Muscle of leg (tissue), 11 donors: Measurements from ENCODE around the gene RBMXL2. TPM values are rescaled to one million over a fixed set of nuclear protein-coding genes. Genes with fewer than 3 reads are reported as not detected.
A peak's percentile ranks its signal among the peaks of the same experiment; 100 is the strongest.

Experiments used
- DNase-seq: peaks from one replicate; pipeline ENCODE4 v3.0.0; 2013
- H3K27ac ChIP-seq: one replicate; pipeline ENCODE4 v1.5.1; 2013; ENCODE audit warnings: mild to moderate bottlenecking, low read length, control low read depth
- H3K27me3 ChIP-seq: one replicate; pipeline ENCODE4 v1.6.1; 2013; ENCODE audit warnings: low read length; ENCODE audit not compliant: control insufficient read depth, insufficient read depth
- H3K36me3 ChIP-seq: one replicate; pipeline ENCODE4 v1.6.1; 2013; ENCODE audit warnings: low read length; ENCODE audit not compliant: control insufficient read depth, insufficient read depth
- H3K4me1 ChIP-seq: one replicate; pipeline ENCODE4 v1.6.1; 2013; ENCODE audit warnings: low read length; ENCODE audit not compliant: control insufficient read depth, insufficient read depth
- H3K4me3 ChIP-seq: one replicate; pipeline ENCODE4 v1.5.1; 2013; ENCODE audit warnings: low read length, control low read depth
- H3K9me3 ChIP-seq: replicated peaks from 2 replicates; pipeline ENCODE4 v1.6.1; 2013; ENCODE audit warnings: low read depth, low read length; ENCODE audit not compliant: control insufficient read depth
- WGBS: methylation state at CpG from one replicate; pipeline ENCODE4 v1.1.5; 2013; ENCODE audit warnings: missing lambda C conversion rate; ENCODE audit not compliant: insufficient coverage; 5-methylcytosine and 5-hydroxymethylcytosine counted together
- polyA plus RNA-seq, 8 donors: library from polyadenylated mRNA; unstranded; fragments of 120-200 nt; gene quantifications; one replicate each; pipeline versions ENCODE4 v1.2.1 to v1.2.3, GENCODE V29; 2013; ENCODE audit warnings: inconsistent platforms in 1 of 8, low replicate concordance in 1 of 8; ENCODE audit not compliant: insufficient read length in 8 of 8, insufficient read depth in 1 of 8
- total RNA-seq: library from RNA; stranded (reverse); fragments of 120-200 nt; gene quantifications from one replicate; pipeline ENCODE4 v1.2.4, GENCODE V29; 2013

The RBMXL2 gene
- total and polyA plus RNA-seq, 9 donors, result 0.04 to 0.06 TPM; not detected in 7

DNA sequence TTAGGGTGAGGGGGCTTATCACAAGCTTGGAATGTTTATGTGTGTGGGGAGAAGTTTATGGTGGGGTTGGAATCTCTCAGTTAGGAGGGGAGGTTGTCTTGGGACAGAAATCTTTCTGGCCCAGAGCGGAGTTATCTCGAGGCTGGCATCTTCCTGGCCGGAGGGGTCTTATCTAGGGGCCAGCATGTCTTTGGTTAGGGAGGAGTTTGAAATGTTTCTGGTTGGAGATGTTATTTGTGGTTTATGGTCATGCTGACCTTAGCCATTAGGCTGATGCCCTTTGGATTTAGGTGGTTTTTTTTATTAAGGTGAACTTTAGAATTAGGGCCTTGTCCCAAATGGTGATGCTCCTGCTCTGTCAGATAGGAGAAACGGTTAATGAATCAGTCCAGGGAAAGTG, 7.9 kb upstream of the RBMXL2 start:
- no peaks in the 10 kb centered on the region for H3K4me1 ChIP-seq
- no peaks in the 10 kb centered on the region for H3K36me3 ChIP-seq
- no peak overlapping the region for H3K4me3 ChIP-seq
- H3K27ac ChIP-seq, result no peak overlapping the region
- no peak for DNase-seq
- H3K9me3 ChIP-seq, result peaks cover 2% of the 10 kb centered on the region
- WGBS, result 63% methylated on average over 4 of the region's 4 CpGs
- no peaks in the 10 kb centered on the region for H3K27me3 ChIP-seq

DNA sequence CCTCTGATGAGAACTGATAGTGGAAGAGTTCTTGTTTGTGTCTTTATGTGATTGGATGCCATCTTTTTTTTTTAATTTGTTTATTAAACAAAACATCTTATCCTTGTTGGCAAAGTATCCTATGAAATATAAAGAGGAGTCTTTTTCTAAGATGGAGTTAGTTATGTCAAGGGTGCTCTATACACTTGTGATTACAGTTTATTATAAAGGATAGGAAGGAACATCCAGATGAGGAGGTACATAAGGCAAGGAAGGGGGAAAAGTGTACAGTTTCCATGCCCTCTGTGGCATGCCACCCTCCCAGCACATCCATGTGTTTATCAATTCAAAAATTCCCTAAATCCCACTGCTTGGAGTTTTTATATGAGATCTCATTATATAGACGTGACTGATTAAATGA, 7.4 kb upstream of the RBMXL2 start:
- H3K27ac ChIP-seq, result no peak overlapping the region
- H3K27me3 ChIP-seq, result no peaks in the 10 kb centered on the region
- H3K4me1 ChIP-seq, result no peaks in the 10 kb centered on the region
- H3K4me3 ChIP-seq, result no peak overlapping the region
- no peak for DNase-seq
- H3K36me3 ChIP-seq, result no peaks in the 10 kb centered on the region
- peaks cover 2% of the 10 kb centered on the region for H3K9me3 ChIP-seq
- no CpG with 5 or more reads among the region's 1 CpG for WGBS

DNA sequence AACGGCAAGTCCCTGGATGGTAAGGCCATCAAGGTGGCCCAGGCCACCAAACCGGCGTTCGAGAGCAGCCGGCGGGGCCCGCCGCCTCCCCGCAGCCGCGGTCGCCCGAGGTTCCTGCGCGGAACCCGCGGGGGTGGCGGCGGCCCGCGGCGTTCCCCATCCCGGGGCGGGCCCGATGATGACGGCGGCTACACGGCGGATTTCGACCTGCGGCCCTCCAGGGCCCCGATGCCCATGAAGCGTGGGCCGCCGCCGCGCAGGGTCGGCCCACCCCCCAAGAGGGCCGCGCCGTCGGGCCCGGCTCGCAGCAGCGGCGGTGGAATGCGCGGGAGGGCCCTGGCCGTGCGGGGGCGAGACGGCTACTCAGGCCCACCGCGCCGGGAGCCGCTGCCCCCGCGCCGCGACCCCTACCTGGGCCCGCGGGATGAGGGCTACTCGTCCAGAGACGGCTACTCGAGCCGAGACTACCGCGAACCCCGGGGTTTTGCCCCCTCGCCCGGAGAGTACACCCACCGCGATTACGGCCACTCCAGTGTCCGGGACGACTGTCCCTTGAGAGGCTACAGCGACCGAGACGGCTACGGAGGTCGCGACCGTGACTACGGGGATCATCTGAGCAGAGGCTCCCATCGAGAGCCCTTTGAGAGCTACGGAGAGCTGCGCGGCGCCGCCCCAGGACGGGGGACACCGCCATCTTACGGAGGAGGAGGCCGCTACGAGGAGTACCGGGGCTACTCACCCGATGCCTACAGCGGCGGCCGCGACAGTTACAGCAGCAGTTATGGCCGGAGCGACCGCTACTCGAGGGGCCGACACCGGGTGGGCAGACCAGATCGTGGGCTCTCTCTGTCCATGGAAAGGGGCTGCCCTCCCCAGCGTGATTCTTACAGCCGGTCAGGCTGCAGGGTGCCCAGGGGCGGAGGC, 792 bp downstream of the RBMXL2 start:
- no peak overlapping the region for H3K4me3 ChIP-seq
- H3K4me1 ChIP-seq, result no peaks in the 10 kb centered on the region
- 81% methylated on average over 106 of the region's 111 CpGs for WGBS
- H3K27me3 ChIP-seq, result peaks cover 12% of the 10 kb centered on the region
- DNase-seq, result no peak
- no peaks in the 10 kb centered on the region for H3K9me3 ChIP-seq
- no peaks in the 10 kb centered on the region for H3K36me3 ChIP-seq
- no peak overlapping the region for H3K27ac ChIP-seq

DNA sequence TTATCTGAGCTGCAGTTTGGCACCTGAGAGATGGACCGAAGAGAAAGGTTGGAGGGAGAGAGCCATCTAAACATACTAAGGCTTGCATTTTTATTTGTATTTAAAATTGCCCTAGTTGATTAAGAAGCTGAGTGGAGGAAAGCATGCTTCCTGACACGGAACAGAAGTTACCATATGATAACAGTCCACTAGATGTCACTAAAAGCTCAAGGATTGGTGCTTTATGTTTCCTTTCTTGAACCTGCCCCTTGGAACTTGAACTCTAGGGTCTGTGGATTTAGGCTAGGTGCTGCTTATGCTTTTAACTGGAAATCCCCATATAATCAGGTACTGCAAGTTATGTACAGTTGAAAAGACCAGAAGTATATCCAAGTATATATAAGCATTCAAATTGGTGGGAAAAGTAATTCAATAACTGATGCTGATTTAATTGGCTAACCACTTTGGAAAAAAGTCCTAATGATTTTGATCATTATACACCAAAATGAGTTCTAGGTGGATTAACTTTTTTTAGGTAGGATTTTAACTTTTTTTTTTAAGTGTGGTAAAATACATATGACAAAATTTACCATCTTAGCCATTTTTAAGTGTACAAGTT, 9.5 kb downstream of the RBMXL2 start:
- no peaks in the 10 kb centered on the region for H3K36me3 ChIP-seq
- peak; percentile 48 for DNase-seq
- WGBS, result no CpG with 5 or more reads among the region's 2 CpGs
- no peaks in the 10 kb centered on the region for H3K9me3 ChIP-seq
- no peak overlapping the region for H3K4me3 ChIP-seq
- no peaks in the 10 kb centered on the region for H3K27me3 ChIP-seq
- no peaks in the 10 kb centered on the region for H3K4me1 ChIP-seq
- no peak overlapping the region for H3K27ac ChIP-seq

DNA sequence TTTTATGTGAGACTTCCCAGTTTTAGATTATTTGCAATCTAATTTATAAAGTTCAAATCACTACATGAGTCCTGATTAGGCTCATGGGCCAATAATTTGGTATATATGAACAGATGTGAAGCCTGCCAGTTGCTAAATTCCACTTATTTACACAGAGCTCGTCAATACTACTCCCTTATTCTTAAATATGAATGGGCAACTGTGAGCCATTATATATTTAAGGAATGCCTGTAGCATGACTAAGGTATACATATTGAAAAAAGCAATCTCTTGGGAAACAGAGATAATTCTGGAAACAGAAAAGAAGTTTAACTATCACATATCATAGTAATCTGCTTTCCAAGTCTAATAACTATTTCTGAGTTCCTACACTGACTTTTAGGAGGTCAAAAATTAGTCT, 27.0 kb downstream of the RBMXL2 start:
- Histone ChIP-seq H3K36me3 (no peaks in the 10 kb centered on the region), H3K27me3 (no peaks in the 10 kb centered on the region), H3K27ac (no peak overlapping the region), H3K4me1 (no peaks in the 10 kb centered on the region), H3K9me3 (no peaks in the 10 kb centered on the region), H3K4me3 (no peak overlapping the region)
- whole genome bisulfite sequencing, result no CpG with 5 or more reads among the region's 1 CpG
- no peak for DNase-seq

DNA sequence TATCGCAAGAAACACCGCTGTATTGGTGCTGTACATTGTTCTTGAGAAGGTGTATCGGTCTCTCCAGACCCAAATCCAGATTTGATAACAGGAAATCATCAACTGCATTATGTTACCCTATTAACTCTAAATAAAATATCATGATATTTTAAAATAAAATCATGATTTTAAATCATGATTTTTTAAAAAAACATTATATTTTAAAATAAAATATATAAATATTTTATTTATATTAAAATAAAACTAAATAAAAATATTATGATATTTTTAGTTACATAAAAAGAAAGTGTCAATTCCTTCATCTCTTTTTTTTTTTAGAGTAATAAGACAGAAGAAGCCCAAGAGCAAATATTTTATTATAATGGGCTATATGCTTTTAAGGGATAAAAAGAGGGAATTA, 27.6 kb downstream of the RBMXL2 start:
- H3K9me3 ChIP-seq, result no peaks in the 10 kb centered on the region
- H3K36me3 ChIP-seq, result no peaks in the 10 kb centered on the region
- no CpG with 5 or more reads among the region's 3 CpGs for WGBS
- H3K27ac ChIP-seq, result no peak overlapping the region
- H3K4me1 ChIP-seq, result no peaks in the 10 kb centered on the region
- H3K27me3 ChIP-seq, result no peaks in the 10 kb centered on the region
- no peak overlapping the region for H3K4me3 ChIP-seq
- no peak for DNase-seq

DNA sequence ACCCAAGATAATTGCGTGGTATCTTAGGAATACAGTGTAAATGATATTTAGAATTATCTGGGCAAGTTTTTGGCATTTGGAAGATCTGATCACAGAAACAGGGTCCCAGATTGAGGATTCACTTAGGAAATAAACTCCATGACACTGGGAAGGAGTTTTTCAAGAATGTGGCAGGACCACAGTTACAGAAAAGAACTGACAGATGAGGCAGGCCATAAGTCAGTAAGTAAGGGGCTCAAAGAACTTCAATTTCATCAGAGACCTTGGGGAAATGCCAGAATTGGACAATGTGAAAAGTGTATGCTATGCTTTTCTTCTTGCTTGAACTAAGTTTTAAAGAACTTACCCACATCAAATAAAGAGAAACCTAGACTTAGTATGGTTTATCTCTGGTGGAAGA, 49.3 kb downstream of the RBMXL2 start:
- Histone ChIP-seq H3K4me3 (no peak overlapping the region), H3K27me3 (no peaks in the 10 kb centered on the region), H3K27ac (no peak overlapping the region), H3K9me3 (no peaks in the 10 kb centered on the region), H3K4me1 (no peaks in the 10 kb centered on the region), H3K36me3 (no peaks in the 10 kb centered on the region)
- no peak for DNase-seq
- 17% methylated on average over 1 of the region's 1 CpG for WGBS

Other genes starting within 250 kb of the RBMXL2 start
- gene OR10A5, start 243.3 kb upstream of the RBMXL2 start, total RNA-seq, result not detected
- not detected for gene OR10A5, start 243.3 kb upstream of the RBMXL2 start, polyA plus RNA-seq
- not detected for gene OR10A2, start 225.9 kb upstream of the RBMXL2 start, total RNA-seq
- not detected for gene OR10A2, start 225.9 kb upstream of the RBMXL2 start, polyA plus RNA-seq
- not detected for gene OR10A4, start 212.4 kb upstream of the RBMXL2 start, total RNA-seq
- gene OR10A4, start 212.4 kb upstream of the RBMXL2 start, polyA plus RNA-seq, result not detected
- gene OR2D2, start 196.5 kb upstream of the RBMXL2 start, total RNA-seq, result not detected
- not detected for gene OR2D2, start 196.5 kb upstream of the RBMXL2 start, polyA plus RNA-seq
- gene OR2D3, start 168.0 kb upstream of the RBMXL2 start, total RNA-seq, result not detected
- not detected for gene OR2D3, start 168.0 kb upstream of the RBMXL2 start, polyA plus RNA-seq
- 0.89 TPM for gene ZNF215, start 162.6 kb upstream of the RBMXL2 start, total RNA-seq
- gene ZNF215, start 162.6 kb upstream of the RBMXL2 start, polyA plus RNA-seq, result 1 to 10 TPM in 6 of 8 donors, under 1 TPM in 2; 0.88 to 1.6 (median 1.2) TPM
- 3.4 TPM for gene ZNF214, start 68.7 kb upstream of the RBMXL2 start, total RNA-seq
- 1 to 10 TPM; 1.5 to 2.7 (median 2.2) TPM for gene ZNF214, start 68.7 kb upstream of the RBMXL2 start, polyA plus RNA-seq
- gene NLRP14, start 68.5 kb upstream of the RBMXL2 start, total RNA-seq, result 0.04 TPM
- gene NLRP14, start 68.5 kb upstream of the RBMXL2 start, polyA plus RNA-seq, result under 1 TPM in 7 of 8 donors, not detected in 1; 0.04 to 0.07 (median 0.05) TPM
- 0.35 TPM for gene SYT9, start 162.9 kb downstream of the RBMXL2 start, total RNA-seq
- 1 to 10 TPM in 1 of 8 donors, under 1 TPM in 7; 0.19 to 1.1 (median 0.54) TPM for gene SYT9, start 162.9 kb downstream of the RBMXL2 start, polyA plus RNA-seq